ENCODE results near the gene LAMP5.

LAMP5 gene

DNA sequence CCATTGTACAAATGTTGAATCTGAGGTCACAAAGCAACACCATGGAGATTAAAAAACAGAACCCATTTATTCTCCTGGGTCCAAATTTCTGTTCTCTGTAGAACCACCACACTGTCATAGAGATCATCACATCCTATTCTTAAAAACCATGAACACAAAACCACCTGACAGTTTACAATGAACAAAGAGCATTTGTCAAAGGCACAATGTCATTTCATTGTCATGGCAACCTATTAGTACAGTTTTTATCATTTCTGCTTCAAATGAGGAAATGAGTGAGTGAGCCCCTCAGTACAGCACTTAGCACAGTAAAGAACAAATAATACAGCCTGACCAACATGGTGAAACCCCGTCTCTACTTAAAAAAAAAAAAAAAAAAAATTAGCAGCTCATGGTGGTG is 23.1 kb upstream of the LAMP5 start:
- no peaks in the 10 kb centered on the region for H3K36me3 ChIP-seq (ENCODE audit: insufficient read depth, low read length)
- H3K4me1 ChIP-seq (ENCODE audit: insufficient read depth, low read length) = no peaks in the 10 kb centered on the region
- H3K9me3 ChIP-seq (ENCODE audit: control insufficient read depth, insufficient read depth, low read length) = no peaks in the 10 kb centered on the region
- no peak overlapping the region for H3K9ac ChIP-seq (ENCODE audit: low read depth, low read length)

DNA sequence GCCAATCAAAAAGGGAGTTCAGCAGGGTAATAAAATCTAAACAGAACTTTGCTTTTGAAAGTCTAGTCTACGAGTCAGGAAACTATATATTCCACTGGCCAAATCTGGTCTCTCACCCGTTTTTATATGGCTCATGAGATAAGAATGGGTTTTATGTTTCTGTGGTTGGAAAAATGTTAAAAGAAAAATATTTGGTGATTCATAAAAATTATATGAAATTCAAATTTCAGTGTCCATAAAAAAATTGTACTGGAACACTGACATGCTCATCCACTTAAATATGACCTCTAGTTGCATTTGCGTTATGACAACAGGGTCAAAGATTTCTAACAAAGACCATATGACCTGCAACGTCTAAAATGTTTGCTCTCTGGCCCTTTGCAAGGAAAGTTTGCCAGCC is 22.3 kb upstream of the LAMP5 start:
- H3K9me3 ChIP-seq (ENCODE audit: control insufficient read depth, insufficient read depth, low read length) = no peaks in the 10 kb centered on the region
- H3K9ac ChIP-seq (ENCODE audit: low read depth, low read length) = no peak overlapping the region
- H3K4me1 ChIP-seq (ENCODE audit: insufficient read depth, low read length) = no peaks in the 10 kb centered on the region
- H3K36me3 ChIP-seq (ENCODE audit: insufficient read depth, low read length) = no peaks in the 10 kb centered on the region

DNA sequence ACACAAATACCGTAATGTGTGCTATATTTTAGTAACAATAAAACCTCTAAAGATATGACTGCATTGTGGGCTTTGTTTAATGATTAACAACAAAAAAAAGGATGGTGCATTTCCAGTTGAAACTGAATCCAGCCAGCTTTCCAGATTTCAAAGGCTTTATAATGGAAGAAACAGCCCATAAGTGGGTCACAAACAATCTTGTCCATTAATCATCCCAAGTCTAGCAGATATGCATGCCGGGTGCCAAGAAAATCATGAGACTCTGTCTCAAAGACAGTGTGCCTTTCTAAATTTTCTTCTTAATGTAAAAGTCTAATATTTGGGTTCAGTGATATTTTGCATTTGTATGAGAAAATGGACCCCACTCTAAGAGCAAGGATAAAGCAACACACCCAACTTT is 20.6 kb upstream of the LAMP5 start:
- no peak overlapping the region for H3K9ac ChIP-seq (ENCODE audit: low read depth, low read length)
- H3K36me3 ChIP-seq (ENCODE audit: insufficient read depth, low read length) = no peaks in the 10 kb centered on the region
- no peaks in the 10 kb centered on the region for H3K4me1 ChIP-seq (ENCODE audit: insufficient read depth, low read length)
- no peaks in the 10 kb centered on the region for H3K9me3 ChIP-seq (ENCODE audit: control insufficient read depth, insufficient read depth, low read length)

DNA sequence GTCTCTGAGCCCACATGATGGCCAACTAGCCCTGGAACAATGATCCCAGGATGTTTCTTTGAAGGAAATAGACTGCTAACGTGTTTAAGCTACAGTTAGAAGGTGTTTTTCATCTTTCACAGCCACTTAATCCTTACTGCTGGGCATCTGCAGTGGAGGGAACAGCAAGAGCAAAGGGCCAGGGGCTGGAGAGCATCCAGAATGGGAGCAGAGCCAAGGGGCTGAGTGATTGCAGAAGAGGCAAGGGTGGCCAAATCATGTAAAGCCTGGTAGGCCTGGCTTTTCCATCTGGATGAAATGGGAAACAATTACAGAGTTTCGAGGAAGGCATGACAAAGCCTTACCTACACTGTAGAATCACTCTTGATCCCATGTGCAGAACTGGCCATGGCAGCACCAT is 18.7 kb upstream of the LAMP5 start:
- no peaks in the 10 kb centered on the region for H3K36me3 ChIP-seq (ENCODE audit: insufficient read depth, low read length)
- no peaks in the 10 kb centered on the region for H3K9me3 ChIP-seq (ENCODE audit: control insufficient read depth, insufficient read depth, low read length)
- no peak overlapping the region for H3K9ac ChIP-seq (ENCODE audit: low read depth, low read length)
- H3K4me1 ChIP-seq (ENCODE audit: insufficient read depth, low read length) = no peaks in the 10 kb centered on the region

DNA sequence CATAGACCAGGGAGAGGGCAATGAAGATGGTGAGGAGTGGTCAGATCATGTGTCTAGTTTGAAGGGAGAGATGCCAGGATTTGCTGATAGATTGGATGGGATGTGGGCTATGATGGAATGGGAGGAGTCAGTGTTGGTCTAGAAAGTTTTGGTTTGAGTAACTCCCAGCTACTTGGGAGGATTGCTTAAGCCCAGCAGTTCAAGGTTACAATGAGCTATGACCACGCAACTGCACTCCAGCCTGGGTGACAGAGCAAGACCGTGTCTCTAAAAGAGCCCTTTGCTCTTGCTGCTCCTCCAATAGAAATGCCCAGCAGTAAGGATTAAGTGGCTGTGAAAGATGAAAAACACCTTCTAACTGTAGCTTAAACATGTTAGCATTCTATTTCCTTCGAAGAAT is 18.2 kb upstream of the LAMP5 start:
- Histone ChIP-seq H3K36me3 (ENCODE audit: insufficient read depth, low read length) (no peaks in the 10 kb centered on the region), H3K9ac (ENCODE audit: low read depth, low read length) (no peak overlapping the region), H3K4me1 (ENCODE audit: insufficient read depth, low read length) (no peaks in the 10 kb centered on the region), H3K9me3 (ENCODE audit: control insufficient read depth, insufficient read depth, low read length) (no peaks in the 10 kb centered on the region)

DNA sequence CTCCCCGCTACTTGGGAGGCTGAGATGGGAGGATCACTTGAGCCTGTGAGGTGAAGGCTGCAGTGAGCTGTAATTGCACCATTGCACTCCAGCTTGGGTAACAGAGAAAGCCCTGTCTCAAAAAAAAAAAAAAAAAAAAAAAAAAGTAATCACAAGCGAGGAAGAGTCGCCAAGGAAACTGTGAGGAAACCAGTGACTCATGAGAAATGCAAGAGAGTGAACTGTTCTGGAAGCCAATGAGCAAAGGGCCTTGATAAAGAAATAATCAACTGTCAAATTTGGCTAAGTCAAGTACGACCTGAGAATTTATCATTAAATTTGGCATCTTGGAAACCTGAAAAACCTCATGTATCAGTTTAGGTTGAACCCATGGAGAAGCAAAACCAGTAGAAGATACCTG is 16.1 kb upstream of the LAMP5 start:
- Histone ChIP-seq H3K4me1 (ENCODE audit: insufficient read depth, low read length) (no peaks in the 10 kb centered on the region), H3K36me3 (ENCODE audit: insufficient read depth, low read length) (no peaks in the 10 kb centered on the region), H3K9me3 (ENCODE audit: control insufficient read depth, insufficient read depth, low read length) (no peaks in the 10 kb centered on the region), H3K9ac (ENCODE audit: low read depth, low read length) (no peak overlapping the region)

DNA sequence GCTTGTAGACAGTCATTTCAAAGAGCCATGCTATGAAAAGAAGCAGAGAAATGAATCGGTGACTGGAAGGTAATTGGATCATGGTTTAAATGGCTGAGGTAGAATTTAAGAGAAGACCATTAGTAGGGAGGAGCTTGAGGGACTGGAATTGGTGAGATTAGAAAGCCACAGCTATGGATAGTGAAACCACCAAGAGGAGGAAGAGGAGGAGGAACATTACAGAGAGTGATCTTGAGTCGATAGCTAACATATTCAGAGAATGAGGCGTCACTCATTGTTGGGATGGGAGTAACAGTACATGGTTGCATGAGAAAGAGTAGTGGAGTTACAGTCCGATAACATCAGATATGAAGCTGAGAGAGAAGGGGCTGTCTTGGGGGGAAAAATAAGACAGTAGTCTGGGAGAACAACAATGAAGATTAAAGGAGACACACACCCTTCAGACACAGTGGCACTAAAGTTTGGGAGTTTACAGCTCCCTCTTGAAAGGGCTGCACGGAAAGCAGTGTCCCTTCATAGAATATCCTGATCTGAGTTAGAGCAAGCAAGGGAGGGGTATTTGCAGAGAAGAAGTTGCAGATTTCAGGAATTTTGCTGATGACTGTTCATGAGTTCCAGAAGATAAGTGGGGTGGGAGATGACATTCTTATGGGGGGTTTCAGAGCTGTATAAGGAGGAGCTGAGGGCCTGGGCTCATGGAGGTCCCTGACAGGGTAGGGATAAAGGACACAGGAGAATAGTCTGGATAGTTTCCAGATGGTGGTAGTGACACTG is 15.1 kb upstream of the LAMP5 start:
- H3K9ac ChIP-seq (ENCODE audit: low read depth, low read length) = no peak overlapping the region
- 0 out of 2 replicates have a peak, but pooled peaks cover 4% of the 10 kb centered on the region for H3K4me1 ChIP-seq (ENCODE audit: insufficient read depth, low read length)
- H3K9me3 ChIP-seq (ENCODE audit: control insufficient read depth, insufficient read depth, low read length) = no peaks in the 10 kb centered on the region
- H3K36me3 ChIP-seq (ENCODE audit: insufficient read depth, low read length) = no peaks in the 10 kb centered on the region

DNA sequence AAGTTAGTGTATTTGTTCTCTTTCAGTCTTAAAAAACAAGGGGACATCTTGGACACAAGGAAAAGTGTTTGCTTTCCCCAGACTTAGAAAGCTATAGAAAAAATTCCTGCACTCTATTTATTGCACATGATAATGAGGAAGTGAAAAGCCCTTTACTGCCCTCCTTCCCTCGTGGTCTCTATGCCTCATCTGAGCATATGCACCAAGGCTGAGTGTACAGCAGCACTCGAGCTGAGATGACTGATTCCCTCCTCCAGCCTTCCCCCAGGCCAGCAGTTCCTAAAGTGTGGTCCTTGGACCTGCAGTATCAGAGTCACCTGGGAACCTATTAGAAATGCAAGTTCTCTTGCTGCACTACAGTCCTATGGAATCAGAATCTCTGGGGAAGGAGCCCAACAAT is 14.3 kb upstream of the LAMP5 start:
- H3K36me3 ChIP-seq (ENCODE audit: insufficient read depth, low read length) = no peaks in the 10 kb centered on the region
- no peak overlapping the region for H3K9ac ChIP-seq (ENCODE audit: low read depth, low read length)
- H3K4me1 ChIP-seq (ENCODE audit: insufficient read depth, low read length) = 0 out of 2 replicates have a peak, but pooled peaks cover 5% of the 10 kb centered on the region
- no peaks in the 10 kb centered on the region for H3K9me3 ChIP-seq (ENCODE audit: control insufficient read depth, insufficient read depth, low read length)

DNA sequence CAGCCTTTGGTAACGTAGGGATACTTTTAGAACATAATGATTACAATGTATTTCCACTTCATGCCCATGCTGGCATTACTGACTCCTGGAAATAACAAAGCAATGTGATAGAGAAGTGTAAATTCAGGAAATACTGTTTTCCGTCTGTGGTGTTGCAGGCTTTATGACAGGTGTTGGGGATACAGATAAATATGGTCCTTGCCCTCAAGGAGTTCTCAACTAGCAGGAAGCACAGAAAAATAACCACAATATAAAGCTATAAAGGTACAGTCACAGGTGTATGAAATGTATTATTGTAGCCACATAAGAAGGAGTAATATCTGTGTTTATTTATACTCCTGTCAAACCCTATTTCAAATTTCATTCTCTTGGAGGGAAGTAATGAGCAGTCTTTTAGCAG is 12.9 kb upstream of the LAMP5 start:
- no peaks in the 10 kb centered on the region for H3K36me3 ChIP-seq (ENCODE audit: insufficient read depth, low read length)
- no peaks in the 10 kb centered on the region for H3K9me3 ChIP-seq (ENCODE audit: control insufficient read depth, insufficient read depth, low read length)
- no peak overlapping the region for H3K9ac ChIP-seq (ENCODE audit: low read depth, low read length)
- H3K4me1 ChIP-seq (ENCODE audit: insufficient read depth, low read length) = 0 out of 2 replicates have a peak, but pooled peaks cover 7% of the 10 kb centered on the region

DNA sequence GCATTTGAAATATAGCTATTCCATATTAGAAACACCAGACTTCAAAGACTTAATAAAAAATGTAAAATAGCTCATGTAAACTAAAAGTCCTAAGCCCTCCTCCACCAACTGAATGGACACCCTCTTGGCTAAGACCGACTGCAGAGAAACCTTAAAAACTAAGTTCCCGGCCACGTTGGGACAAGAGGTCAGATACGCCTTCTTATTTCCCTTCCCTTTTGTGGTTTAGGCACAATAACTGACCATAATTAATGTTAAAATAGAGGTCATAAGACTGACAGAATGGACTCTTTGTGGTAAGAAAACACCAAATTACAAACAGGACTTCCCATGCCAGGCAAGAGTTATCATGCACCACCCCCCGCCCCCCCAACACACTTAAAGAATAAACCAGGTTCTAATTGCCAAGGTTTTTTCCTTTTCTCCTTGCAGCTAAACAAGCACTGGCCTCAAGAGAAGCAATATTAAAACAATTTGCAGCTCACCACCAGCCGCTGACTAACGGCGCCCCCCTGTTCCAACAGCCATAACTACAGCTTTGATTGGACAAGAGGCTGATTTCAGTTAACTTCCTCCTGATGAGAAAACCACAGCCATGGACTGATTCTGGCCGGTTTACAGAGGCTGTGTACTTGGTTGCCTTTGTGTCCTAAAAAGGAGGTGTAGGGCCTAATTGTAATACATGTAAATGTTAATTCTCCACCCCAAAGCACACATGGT is 10.7 kb upstream of the LAMP5 start:
- H3K9ac ChIP-seq (ENCODE audit: low read depth, low read length) = no peak overlapping the region
- no peaks in the 10 kb centered on the region for H3K9me3 ChIP-seq (ENCODE audit: control insufficient read depth, insufficient read depth, low read length)
- 0 out of 2 replicates have a peak, but pooled peaks cover 7% of the 10 kb centered on the region for H3K4me1 ChIP-seq (ENCODE audit: insufficient read depth, low read length)
- H3K36me3 ChIP-seq (ENCODE audit: insufficient read depth, low read length) = no peaks in the 10 kb centered on the region

DNA sequence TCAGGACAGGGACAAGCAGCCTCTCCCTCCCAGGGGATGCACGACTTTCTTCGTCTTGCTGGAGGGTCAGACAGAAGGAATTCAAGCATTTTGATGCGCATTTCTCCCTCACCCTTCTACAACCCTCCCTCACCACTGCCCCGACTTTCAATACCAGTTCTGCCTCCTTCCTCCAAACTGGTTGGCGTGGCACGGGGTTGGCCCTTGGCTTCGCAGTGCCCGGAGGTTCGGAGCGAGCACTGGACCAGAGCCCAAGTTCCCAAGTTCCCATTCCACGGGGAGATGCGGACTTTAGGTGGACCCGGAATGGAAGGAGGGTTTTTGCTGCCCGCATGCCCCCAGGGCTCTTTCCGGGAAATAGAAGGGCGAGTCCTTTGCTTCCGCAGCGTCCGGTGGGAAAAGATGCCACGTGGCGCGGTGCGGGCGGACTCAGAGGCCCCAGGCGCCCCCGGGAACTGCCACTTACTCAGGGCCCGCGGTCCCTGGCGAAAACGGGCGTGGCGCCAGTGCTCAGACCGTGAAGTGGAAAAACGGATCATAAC is 8.0 kb upstream of the LAMP5 start:
- no peaks in the 10 kb centered on the region for H3K9me3 ChIP-seq (ENCODE audit: control insufficient read depth, insufficient read depth, low read length)
- 0 out of 2 replicates have a peak, but pooled peaks cover 7% of the 10 kb centered on the region for H3K4me1 ChIP-seq (ENCODE audit: insufficient read depth, low read length)
- no peak overlapping the region for H3K9ac ChIP-seq (ENCODE audit: low read depth, low read length)
- no peaks in the 10 kb centered on the region for H3K36me3 ChIP-seq (ENCODE audit: insufficient read depth, low read length)

DNA sequence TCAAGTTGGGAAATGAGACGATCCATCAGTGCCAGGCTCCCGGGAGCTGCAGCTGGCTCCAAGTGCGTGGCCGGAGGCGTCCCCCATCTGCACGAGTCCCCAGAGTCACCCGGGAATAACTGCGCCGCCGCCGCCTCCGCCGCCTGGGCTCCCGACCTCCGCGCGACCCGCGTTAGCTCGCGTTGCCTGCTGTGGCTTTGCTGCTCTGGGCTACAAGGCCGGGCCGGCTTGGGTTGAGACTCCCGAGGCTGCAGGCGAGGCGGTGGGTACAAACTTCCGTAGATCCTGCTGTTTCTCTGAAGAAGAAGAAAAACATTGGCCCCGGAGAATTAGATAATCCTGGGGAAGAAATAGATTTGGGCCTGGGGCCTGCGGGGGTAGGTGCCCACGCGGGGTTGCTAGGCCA is 7.4 kb upstream of the LAMP5 start:
- Histone ChIP-seq H3K4me1 (ENCODE audit: insufficient read depth, low read length) (0 out of 2 replicates have a peak, but pooled peaks cover 7% of the 10 kb centered on the region), H3K9me3 (ENCODE audit: control insufficient read depth, insufficient read depth, low read length) (no peaks in the 10 kb centered on the region), H3K9ac (ENCODE audit: low read depth, low read length) (no peak overlapping the region), H3K36me3 (ENCODE audit: insufficient read depth, low read length) (no peaks in the 10 kb centered on the region)

DNA sequence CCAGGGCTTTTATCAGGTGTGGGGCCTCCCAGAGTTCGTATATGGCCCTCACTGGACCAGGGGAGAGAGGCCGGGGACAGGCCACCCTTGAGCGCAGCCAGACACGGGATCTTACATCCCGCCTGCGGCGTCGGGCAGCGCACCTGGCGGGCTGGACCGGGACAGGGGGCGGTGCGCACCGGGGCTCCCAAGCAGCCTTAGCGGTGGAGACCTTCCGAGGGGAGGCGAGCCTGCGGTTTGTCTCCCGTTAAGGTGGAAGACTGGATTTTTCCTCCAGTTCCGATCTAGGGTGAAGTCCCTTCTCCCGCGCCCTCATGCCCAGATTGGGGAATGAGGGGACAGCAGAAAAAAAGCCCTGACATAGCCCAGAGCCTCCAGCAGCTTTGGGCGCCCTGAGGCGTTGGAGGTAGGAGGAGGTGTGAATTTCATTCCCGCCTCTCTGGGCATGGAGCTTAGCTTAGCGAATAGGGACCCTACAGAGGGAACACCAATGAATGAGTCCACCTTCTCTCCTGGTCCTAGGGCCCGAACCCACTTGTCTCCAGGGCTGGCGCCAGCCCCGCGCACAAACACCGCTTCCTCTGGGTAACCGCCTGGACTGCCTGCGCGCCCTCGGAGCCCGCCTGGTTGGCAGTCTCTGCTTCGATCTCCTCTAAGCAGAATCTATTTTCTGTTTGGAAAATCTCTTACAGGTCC is 6.7 kb upstream of the LAMP5 start:
- Histone ChIP-seq H3K36me3 (ENCODE audit: insufficient read depth, low read length) (no peaks in the 10 kb centered on the region), H3K9me3 (ENCODE audit: control insufficient read depth, insufficient read depth, low read length) (no peaks in the 10 kb centered on the region), H3K4me1 (ENCODE audit: insufficient read depth, low read length) (0 out of 2 replicates have a peak, but pooled peaks cover 7% of the 10 kb centered on the region), H3K9ac (ENCODE audit: low read depth, low read length) (no peak overlapping the region)

DNA sequence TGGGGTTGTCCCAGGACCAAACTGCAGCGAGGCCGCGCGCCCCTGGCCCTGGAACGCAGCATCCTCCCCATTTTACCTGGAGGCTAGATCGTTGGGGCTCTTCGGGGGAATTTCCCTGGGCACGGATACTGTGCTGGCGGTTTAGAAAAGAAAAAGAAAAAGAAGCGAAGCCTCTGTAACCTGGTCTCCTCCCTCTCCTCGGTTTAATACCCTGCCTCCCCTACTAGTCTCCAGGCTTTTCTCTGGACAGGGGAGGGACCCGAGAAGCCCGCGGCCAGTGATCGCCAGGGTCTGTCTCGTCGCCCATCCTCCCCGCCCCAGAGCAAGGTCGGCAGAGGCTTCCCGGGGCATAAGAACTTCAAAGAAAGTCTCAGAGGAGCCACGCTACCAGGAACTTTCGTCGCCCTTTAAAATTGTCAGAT is 6.1 kb upstream of the LAMP5 start:
- no peak overlapping the region for H3K9ac ChIP-seq (ENCODE audit: low read depth, low read length)
- H3K36me3 ChIP-seq (ENCODE audit: insufficient read depth, low read length) = no peaks in the 10 kb centered on the region
- H3K4me1 ChIP-seq (ENCODE audit: insufficient read depth, low read length) = 0 out of 2 replicates have a peak, but pooled peaks cover 7% of the 10 kb centered on the region
- H3K9me3 ChIP-seq (ENCODE audit: control insufficient read depth, insufficient read depth, low read length) = no peaks in the 10 kb centered on the region

Measured in ES-I3 (cell line).